Ascending aorta (tissue), 2 donors: Measurements from ENCODE around the gene SELPLG. TPM values are rescaled to one million over a fixed set of nuclear protein-coding genes. Genes with fewer than 3 reads are reported as not detected.

Experiments
- DNase-seq, 2 donors: peaks; one replicate each; pipeline ENCODE4 v3.0.0-alpha.2; 2019; ENCODE audit warnings: low spot score in 2 of 2
- H3K27ac ChIP-seq, 2 donors: fragments of 200-600 bp; sonication (generic); one replicate each; pipeline ENCODE4 v1.5.1; 2016 to 2017; ENCODE audit warnings: mild to moderate bottlenecking in 1 of 2
- H3K27me3 ChIP-seq: fragments of 200-600 bp; sonication (generic); one replicate; pipeline ENCODE4 v1.5.1; 2017
- H3K36me3 ChIP-seq, 2 donors: fragments of 200-600 bp; sonication (generic); one replicate each; pipeline ENCODE4 v1.5.1; 2016
- H3K4me1 ChIP-seq, 2 donors: fragments of 200-600 bp; sonication (generic); one replicate each; pipeline ENCODE4 v1.5.1; 2016 to 2017; ENCODE audit warnings: mild to moderate bottlenecking in 1 of 2
- H3K4me3 ChIP-seq, 2 donors: fragments of 200-600 bp; sonication (generic); one replicate each; pipeline ENCODE4 v1.5.1; 2016 to 2017; ENCODE audit warnings: mild to moderate bottlenecking in 1 of 2
- H3K9me3 ChIP-seq, 2 donors: fragments of 200-600 bp; sonication (generic); one replicate each; pipeline ENCODE4 v1.5.1; 2016
- CTCF ChIP-seq, 3 experiments: fragments of 200-600 bp in 2 of 3; fragments of 450-650 bp in 1 of 3; sonication (generic) in 2 of 3; IDR thresholded peaks; one replicate each; pipeline ENCODE4 v1.5.1; 2016 to 2019; ENCODE audit warnings: antibody characterized with exemption in 3 of 3, mild to moderate bottlenecking in 1 of 3, moderate library complexity in 1 of 3
- intact Hi-C: fragments of 100-400 bp; cut with DNase I; formaldehyde crosslinking; loops from one replicate; pipeline ENCODE4 v1.15.1; 2023
- total RNA-seq: library from RNA; depleted of rRNA; stranded (reverse); fragments of >200 nt; gene quantifications from one replicate; pipeline ENCODE4 v1.1.0, GENCODE V29; 2016

SELPLG gene
- total RNA-seq, 1 donor from 2014 or later: 2.6 TPM

GRCh38 chr12:108676707-108677106 lies 43.0 kb upstream of the SELPLG start:
- Histone ChIP-seq H3K27ac (peak overlapping the region; percentile 53 to 62), H3K36me3 (peaks cover 11 to 23% of the 10 kb centered on the region in 2 donors), H3K4me1 (peaks cover 2 to 11% of the 10 kb centered on the region in 2 donors), H3K4me3 (no peak overlapping the region), H3K9me3 (no peaks in the 10 kb centered on the region), H3K27me3 (no peaks in the 10 kb centered on the region)
- intact Hi-C loops: no loop called here
- DNase-seq: no peak
- no peak for TF ChIP-seq CTCF (IDR thresholded peaks at IDR 0.05)

DNA sequence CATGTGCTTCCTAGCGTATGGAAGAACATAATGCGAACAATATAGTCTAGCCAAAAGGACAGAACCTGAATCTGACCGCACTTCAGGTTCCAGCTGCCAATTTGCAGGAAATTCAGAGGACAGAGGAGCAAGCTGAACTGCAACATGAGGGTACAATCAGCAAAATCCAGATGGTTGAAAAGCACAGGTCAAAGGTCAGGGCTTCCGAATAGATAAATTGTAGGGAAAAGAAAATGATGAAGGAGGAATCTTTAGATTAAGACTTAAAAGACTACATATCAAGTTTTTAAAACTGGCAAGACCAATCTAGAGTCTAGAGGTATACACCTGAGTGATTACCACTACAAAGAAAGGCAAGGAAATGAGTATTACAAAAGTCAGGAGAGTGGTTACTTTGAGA lies 42.1 kb upstream of the SELPLG start:
- intact Hi-C loops: no loop called here
- Histone ChIP-seq H3K27ac (peak overlapping the region; percentile 0 to 53), H3K4me1 (peaks cover 0 to 11% of the 10 kb centered on the region in 2 donors), H3K4me3 (no peak overlapping the region), H3K36me3 (peaks cover 11 to 23% of the 10 kb centered on the region in 2 donors), H3K27me3 (no peaks in the 10 kb centered on the region), H3K9me3 (no peaks in the 10 kb centered on the region)
- no peak for TF ChIP-seq CTCF (IDR thresholded peaks at IDR 0.05)
- DNase-seq: no peak

- Histone ChIP-seq H3K4me3 (no peak overlapping the region), H3K27me3 (no peaks in the 10 kb centered on the region), H3K27ac (no peak overlapping the region), H3K4me1 (peaks cover 5 to 29% of the 10 kb centered on the region in 2 donors), H3K36me3 (peaks cover 7 to 23% of the 10 kb centered on the region in 2 donors), H3K9me3 (no peaks in the 10 kb centered on the region)
- TF ChIP-seq CTCF (IDR thresholded peaks at IDR 0.05): no peak
- intact Hi-C loops: no loop called here
- DNase-seq: no peak
Measured at GRCh38 chr12:108672054-108672453, 38.4 kb upstream of the SELPLG start.

DNA sequence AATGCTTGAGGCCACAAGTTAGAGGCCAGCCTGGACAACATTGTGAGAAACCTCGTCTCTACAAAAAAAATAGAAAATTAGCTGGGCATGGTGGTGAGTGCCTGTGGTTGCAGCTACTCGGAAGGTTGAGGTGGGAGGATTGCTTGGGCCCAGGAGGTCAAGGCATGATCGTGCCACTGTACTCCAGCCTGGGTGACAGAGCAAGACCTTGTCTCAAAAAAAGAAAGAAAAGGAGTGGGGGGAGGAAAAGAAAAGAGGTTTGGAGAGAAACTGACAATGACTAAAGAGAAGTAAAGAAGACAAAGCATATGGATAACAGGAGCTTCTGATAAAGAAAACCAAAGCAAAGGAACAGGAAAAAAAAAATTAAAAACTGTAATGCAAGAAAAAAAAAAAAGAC lies 37.4 kb upstream of the SELPLG start:
- Histone ChIP-seq H3K4me3 (no peak overlapping the region), H3K4me1 (peaks cover 5 to 30% of the 10 kb centered on the region in 2 donors), H3K9me3 (no peaks in the 10 kb centered on the region), H3K36me3 (peaks cover 4 to 21% of the 10 kb centered on the region in 2 donors), H3K27ac (peak overlapping the region in 1 of 2 donors; percentile 31), H3K27me3 (no peaks in the 10 kb centered on the region)
- intact Hi-C loops: no loop called here
- no peak for TF ChIP-seq CTCF (IDR thresholded peaks at IDR 0.05)
- no peak for DNase-seq

DNA sequence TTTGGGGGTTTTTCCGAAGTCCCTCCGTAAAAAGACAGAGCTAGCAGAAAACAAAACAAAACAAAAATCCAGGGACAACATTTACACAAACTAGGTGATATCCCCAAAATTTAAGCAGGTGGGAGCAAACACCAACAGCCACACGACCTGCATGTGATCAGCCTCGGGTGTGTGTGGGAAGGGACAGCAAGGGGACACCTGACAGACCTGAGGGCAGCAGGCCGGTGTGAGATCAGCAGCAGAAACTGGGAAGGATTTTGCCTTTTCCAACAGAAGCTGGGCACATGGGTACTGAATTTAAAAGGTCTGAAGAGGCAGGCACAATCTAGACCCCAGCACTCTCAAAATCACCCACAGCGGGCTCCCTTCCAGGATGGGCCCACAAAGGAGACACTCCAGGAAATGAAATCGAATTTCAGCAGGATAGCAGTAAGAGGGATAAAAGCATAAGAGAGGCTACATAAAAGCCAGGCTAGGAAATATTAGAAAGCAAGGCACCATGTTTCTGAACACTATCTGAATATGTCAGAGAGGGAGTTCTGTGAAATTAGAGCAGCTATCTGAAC lies 36.5 kb upstream of the SELPLG start:
- Histone ChIP-seq H3K4me3 (no peak overlapping the region), H3K9me3 (no peaks in the 10 kb centered on the region), H3K27me3 (no peaks in the 10 kb centered on the region), H3K36me3 (peaks cover 4 to 18% of the 10 kb centered on the region in 2 donors), H3K27ac (peak overlapping the region in 1 of 2 donors; percentile 19), H3K4me1 (peaks cover 9 to 34% of the 10 kb centered on the region in 2 donors)
- intact Hi-C loops: no loop called here
- no peak for TF ChIP-seq CTCF (IDR thresholded peaks at IDR 0.05)
- no peak for DNase-seq

GRCh38 chr12:108668542-108668941 lies 34.8 kb upstream of the SELPLG start:
- no peak for TF ChIP-seq CTCF (IDR thresholded peaks at IDR 0.05)
- Histone ChIP-seq H3K4me3 (no peak overlapping the region), H3K27ac (peak overlapping the region in 1 of 2 donors; percentile 26), H3K4me1 (peaks cover 11 to 45% of the 10 kb centered on the region in 2 donors), H3K27me3 (no peaks in the 10 kb centered on the region), H3K36me3 (peaks cover 4 to 10% of the 10 kb centered on the region in 2 donors), H3K9me3 (no peaks in the 10 kb centered on the region)
- DNase-seq: no peak
- intact Hi-C loops: no loop called here
